AG04449 (cell line): Measurements from ENCODE around the gene ALG12.

Experiments
- CTCF ChIA-PET: fragments of 350-600 bp; formaldehyde crosslinking; extraction: SDS; loops from one replicate; lab custom pipeline; 2021; ENCODE audit warnings: antibody characterized with exemption; lab: Yijun Ruan, JAX
- POLR2A ChIA-PET: fragments of 400-600, 350-600 bp; formaldehyde crosslinking; extraction: SDS; loops from one replicate; lab custom pipeline; 2020; ENCODE audit warnings: antibody characterized with exemption, inconsistent platforms; lab: Yijun Ruan, JAX
- DNase-seq: peaks from one replicate; pipeline ENCODE4 v3.0.0-alpha.2; 2010; ENCODE audit warnings: low read depth, low spot score
- H3K4me3 ChIP-seq: 2 replicates; pipeline ENCODE4 v1.5.1; 2011; ENCODE audit warnings: low read depth, mild to moderate bottlenecking, control low read depth, low read length
- CTCF ChIP-seq: IDR thresholded peaks from one replicate; pipeline ENCODE4 v1.5.1; 2011; ENCODE audit warnings: mild to moderate bottlenecking, moderate library complexity, low read length, control low read depth, inconsistent platforms; ENCODE audit not compliant: insufficient read depth; ENCODE audit errors: missing control alignments

The ALG12 gene

DNA sequence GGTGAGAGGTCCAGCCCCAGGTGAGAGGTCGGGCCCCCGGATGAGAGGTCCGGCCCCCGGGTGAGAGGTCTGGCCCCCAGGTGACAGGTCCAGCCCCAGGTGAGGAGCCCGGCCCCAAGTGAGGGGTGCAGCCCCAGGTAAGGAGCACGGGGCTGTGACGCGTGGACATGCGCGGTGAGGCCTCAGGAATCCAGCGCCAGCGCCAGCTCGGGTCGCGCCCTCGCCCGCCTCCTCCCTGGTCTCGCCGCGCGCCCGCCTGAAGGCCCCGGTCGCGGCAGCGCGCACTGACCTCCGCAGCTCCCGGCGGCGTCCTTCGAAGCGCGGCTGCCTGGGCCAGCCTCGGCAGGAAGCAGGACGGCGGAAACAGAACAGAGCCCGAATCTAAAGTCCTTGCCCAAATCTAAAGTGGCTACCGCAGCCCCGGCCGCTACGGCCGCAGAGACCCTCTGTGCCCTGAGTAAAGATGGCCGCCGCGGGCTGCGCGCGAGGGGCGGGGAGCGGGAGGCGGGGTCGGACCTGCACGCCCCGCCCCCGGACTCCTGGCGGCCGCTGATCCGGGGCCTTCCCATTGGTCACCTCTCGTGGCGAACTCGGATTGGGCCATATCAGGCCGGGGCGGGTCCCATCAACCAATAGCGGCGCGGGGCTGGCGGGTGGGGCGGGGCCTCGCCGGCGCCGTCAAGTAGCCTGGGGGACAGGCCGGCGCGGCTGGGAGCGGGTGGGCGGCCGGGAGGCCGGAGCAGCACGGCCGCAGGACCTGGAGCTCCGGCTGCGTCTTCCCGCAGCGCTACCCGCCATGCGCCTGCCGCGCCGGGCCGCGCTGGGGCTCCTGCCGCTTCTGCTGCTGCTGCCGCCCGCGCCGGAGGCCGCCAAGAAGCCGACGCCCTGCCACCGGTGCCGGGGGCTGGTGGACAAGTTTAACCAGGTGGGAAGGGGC is at the start of gene ALG12, which contains the start of gene CRELD2:
Gene ALG12 (minus strand): TSS at position 465 of the 937 bp plus-strand sequence. CDS start 4,673 bp downstream, outside the sequence.
Gene CRELD2 (plus strand): TSS at position 661 of the 937 bp plus-strand sequence. CDS start 136 bp downstream, at position 797.
- peak within 1 kb of the TSS; percentile 80 for H3K4me3 ChIP-seq
- CTCF ChIA-PET: interaction anchor here (1.1 kb wide), 2 partner anchors 12 to 113 kb away, joined by 4 read pairs; no protein-coding TSS in a partner anchor
- POLR2A ChIA-PET: interaction anchor here (0.6 kb wide), 1 partner anchor 112 kb away, joined by 4 read pairs; no protein-coding TSS in a partner anchor
- no peak for TF ChIP-seq CTCF
- DNase-seq: peak; percentile 65

GRCh38 chr22:49967706-49968208 is 49.5 kb upstream of the ALG12 start:
- POLR2A ChIA-PET: interaction anchor here (1.1 kb wide), 1 partner anchor 275 kb away, joined by 4 read pairs; no protein-coding TSS in a partner anchor
- CTCF ChIA-PET: interaction anchor here (0.8 to 0.9 kb wide), 2 partner anchors 15 to 26 kb away, joined by 3 read pairs; no protein-coding TSS in a partner anchor
- TF ChIP-seq CTCF: no peak
- H3K4me3 ChIP-seq: no peak overlapping the region
- no peak for DNase-seq

DNA sequence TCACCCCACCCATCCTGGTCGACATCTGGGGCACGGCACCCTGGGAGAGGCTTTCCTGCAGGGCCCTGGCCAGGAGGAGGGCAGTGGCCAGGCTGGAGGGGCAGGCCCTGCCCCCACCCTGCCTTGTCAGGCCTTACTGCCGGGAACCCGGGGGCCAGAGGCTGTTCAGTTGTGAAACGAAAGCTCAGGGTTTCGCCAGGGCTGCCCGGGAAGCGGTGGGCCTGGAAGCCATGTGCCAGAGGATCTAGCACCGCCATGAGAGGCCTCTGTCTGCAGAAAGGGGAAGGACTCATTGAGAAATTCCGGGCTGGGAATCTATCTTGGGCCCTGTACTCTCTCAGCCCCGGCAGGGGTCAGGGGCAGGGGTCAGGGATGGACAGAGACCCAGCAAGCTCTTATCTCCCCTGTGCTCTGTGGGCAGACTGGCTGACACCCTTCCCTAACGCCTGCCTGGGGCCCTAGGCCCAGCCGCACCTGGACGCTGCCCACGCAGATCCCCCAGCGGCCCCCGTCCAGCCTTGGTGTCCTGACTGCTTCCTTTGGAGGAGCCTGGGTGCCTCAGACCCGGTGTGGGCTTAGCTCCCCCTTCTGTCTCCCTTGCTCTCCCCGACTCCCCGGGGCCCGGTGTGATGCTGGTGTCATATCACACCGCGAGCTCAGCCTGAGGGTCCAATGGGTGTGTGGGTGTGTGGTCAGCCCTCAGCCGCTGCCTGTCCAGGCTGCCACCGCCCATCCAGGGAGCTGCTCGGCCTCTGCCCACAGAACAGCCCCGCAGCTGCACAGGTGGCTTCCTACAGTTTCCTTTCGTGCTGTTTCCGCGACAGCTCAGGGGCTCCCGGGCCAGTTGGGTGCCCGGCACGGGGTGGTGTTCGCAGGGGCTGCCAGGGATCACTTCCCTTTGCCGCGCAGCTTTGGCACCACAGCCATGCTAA is 48.8 kb upstream of the ALG12 start:
- no peak for TF ChIP-seq CTCF
- no peak overlapping the region for H3K4me3 ChIP-seq
- CTCF ChIA-PET: interaction anchor here (0.8 to 0.9 kb wide), 2 partner anchors 14 to 27 kb away, joined by 3 read pairs; no protein-coding TSS in a partner anchor
- DNase-seq: no peak
- POLR2A ChIA-PET: interaction anchor here (1.1 kb wide), 1 partner anchor 276 kb away, joined by 4 read pairs; no protein-coding TSS in a partner anchor

DNA sequence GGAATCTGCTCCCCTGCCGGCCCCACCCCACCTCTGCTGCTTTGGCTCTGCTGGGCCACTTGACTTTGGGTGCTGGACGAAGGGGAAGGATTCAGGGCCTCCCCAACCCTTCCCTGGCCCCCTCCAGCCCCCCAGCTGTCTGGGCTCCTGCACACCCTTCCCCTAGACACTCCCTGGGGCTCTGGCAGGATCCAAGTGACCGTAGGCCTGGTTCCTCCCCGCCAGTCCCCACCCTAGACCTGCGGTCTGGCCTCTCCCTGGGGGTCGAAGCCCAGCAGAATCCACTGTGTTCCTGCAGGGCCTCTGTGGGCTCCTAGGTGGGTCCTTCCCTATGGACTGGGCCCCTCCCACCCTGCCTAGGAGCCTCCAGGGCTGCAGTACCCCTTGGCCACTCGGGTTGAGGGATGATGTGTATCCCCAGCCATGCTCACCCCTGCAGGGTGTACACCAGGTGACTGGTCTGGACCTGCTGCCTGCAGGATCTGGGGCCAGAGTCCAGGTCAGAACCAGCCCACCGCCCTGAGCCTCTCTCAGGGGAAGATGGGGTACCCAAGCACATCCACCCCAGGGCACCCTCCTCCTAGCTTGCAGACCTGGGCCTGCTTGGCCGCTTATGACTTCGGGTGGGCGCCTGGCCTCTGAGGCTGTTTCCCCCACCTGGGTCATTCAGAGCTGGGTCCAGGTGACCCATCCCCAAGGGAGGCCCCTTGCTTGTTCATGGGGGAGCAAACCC is 48.0 kb upstream of the ALG12 start:
- POLR2A ChIA-PET: interaction anchor here (0.6 kb wide), 1 partner anchor 46 kb away, joined by 3 read pairs; no protein-coding TSS in a partner anchor
- no peak for DNase-seq
- H3K4me3 ChIP-seq: no peak overlapping the region
- no peak for TF ChIP-seq CTCF
- CTCF ChIA-PET: no interaction called here
